ENCODE results near the gene FAM222B.

The FAM222B gene

DNA sequence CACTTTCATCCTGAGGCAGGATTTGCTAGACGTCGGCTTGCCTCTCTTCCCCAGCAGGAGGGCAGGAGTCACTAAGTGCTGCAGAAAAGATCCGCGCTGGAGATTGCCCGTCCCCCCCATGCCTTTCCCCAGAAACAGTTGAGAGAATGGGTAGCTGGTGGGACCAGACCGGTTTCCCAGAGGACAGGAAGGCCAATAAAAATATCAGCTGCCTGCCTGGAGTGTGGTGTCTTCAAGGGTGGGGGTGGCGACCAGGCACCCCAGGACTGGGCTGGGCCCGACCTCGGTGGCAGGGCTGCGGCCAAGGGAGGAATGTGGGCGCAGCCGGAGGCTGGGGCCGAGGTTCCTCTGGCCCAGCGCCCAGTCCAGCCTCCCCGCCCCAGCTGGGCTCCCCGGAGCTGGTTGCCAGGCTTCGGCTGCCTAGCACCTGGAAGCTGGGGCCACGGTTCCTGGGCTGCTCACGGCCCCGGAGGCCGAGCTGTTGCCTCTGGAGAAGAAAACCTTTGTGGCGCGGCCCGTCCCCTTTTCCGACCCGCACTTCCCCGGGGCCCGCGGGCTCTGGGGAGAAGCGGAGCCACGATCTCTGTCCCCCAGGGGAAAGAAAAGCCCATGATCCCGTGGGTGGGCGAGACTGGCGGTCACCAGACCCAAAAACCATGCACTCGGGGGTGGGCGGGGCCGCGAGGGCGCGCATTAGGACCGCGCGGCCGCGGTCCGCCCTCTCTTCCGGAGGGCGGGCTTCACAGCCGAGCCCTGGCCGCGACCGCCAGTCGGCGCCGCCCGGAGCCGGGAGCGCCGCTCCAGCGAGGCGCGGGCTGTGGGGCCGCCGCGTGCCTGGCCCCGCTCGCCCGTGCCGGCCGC, 99.1 kb downstream of the FAM222B start, which contains the start of gene TRAF4:
Gene TRAF4 (plus strand): TSS at position 769 of the 861 bp plus-strand sequence. CDS start 102 bp downstream, outside the sequence.
- Histone ChIP-seq H3K4me3 (peak within 1 kb of the TSS; percentile 73 to 99 (median 94)), H4K20me1 (peaks cover 37 to 50% (median 42%) of the 10 kb centered on the region in 11 experiments), H3K9ac (peak within 1 kb of the TSS; percentile 88 to 98 (median 92)), H3K36me3 (peaks cover 20 to 30% (median 26%) of the 10 kb centered on the region in 11 experiments), H3K27ac (peak within 1 kb of the TSS; percentile 61 to 95 (median 91)), H3K27me3 (no peaks in the 10 kb centered on the region), H3K9me3 (replicated peaks in 1 of 11) (peaks cover 0 to 25% (median 0%) of the 10 kb centered on the region in 11 experiments; a peak in 9 of 22 replicates), H3K4me1 (peaks cover 69 to 82% (median 75%) of the 10 kb centered on the region in 10 experiments), H3K4me2 (peak within 1 kb of the TSS; percentile 92 to 100 (median 98))
- no peak for TF ChIP-seq Cebpa-rat (IDR thresholded peaks at IDR 0.05)

- peaks cover 2 to 12% (median 8%) of the 10 kb centered on the region in 11 experiments; a peak in 18 of 22 replicates for H3K36me3 ChIP-seq
- peak overlapping the region in 8 of 10 experiments; percentile 30 to 99 (median 86); a peak in 14 of 20 replicates for H3K4me3 ChIP-seq
- no peaks in the 10 kb centered on the region for H3K27me3 ChIP-seq
- H3K9me3 ChIP-seq (replicated peaks in 1 of 11): peaks cover 0 to 35% (median 6%) of the 10 kb centered on the region in 11 experiments; a peak in 14 of 22 replicates
- peak overlapping the region; percentile 92 to 100 (median 98) for H3K4me2 ChIP-seq
- H3K9ac ChIP-seq: peak overlapping the region; percentile 2 to 98 (median 92); a peak in 21 of 22 replicates
- H3K4me1 ChIP-seq: peaks cover 71 to 79% (median 79%) of the 10 kb centered on the region in 10 experiments
- H4K20me1 ChIP-seq: peaks cover 19 to 32% (median 24%) of the 10 kb centered on the region in 11 experiments
- peak overlapping the region; percentile 58 to 95 (median 91); a peak in 21 of 22 replicates for H3K27ac ChIP-seq
- TF ChIP-seq Cebpa-rat (IDR thresholded peaks at IDR 0.05): peak in 5 of 11 experiments; percentile 15 to 77 (median 31); a peak in 5 of 22 replicates
Measured at GRCh38 chr17:28741358-28742349, 100.9 kb downstream of the FAM222B start.

GRCh38 chr17:28740406-28741357, 101.9 kb downstream of the FAM222B start:
- Histone ChIP-seq H3K9me3 (replicated peaks in 1 of 11) (peaks cover 0 to 35% (median 6%) of the 10 kb centered on the region in 11 experiments; a peak in 14 of 22 replicates), H3K4me3 (peak overlapping the region in 7 of 10 experiments; percentile 34 to 96 (median 42); a peak in 14 of 20 replicates), H3K27ac (peak overlapping the region in 10 of 11 experiments; percentile 54 to 95 (median 91); a peak in 19 of 22 replicates), H3K9ac (peak overlapping the region in 9 of 11 experiments; percentile 89 to 98 (median 92); a peak in 18 of 22 replicates), H3K27me3 (no peaks in the 10 kb centered on the region), H3K36me3 (peaks cover 0 to 3% (median 0%) of the 10 kb centered on the region in 11 experiments; a peak in 3 of 22 replicates), H3K4me1 (peaks cover 61 to 70% (median 69%) of the 10 kb centered on the region in 10 experiments), H4K20me1 (peaks cover 9 to 23% (median 14%) of the 10 kb centered on the region in 11 experiments), H3K4me2 (peak overlapping the region; percentile 92 to 100 (median 98))
- no peak for TF ChIP-seq Cebpa-rat (IDR thresholded peaks at IDR 0.05)

DNA sequence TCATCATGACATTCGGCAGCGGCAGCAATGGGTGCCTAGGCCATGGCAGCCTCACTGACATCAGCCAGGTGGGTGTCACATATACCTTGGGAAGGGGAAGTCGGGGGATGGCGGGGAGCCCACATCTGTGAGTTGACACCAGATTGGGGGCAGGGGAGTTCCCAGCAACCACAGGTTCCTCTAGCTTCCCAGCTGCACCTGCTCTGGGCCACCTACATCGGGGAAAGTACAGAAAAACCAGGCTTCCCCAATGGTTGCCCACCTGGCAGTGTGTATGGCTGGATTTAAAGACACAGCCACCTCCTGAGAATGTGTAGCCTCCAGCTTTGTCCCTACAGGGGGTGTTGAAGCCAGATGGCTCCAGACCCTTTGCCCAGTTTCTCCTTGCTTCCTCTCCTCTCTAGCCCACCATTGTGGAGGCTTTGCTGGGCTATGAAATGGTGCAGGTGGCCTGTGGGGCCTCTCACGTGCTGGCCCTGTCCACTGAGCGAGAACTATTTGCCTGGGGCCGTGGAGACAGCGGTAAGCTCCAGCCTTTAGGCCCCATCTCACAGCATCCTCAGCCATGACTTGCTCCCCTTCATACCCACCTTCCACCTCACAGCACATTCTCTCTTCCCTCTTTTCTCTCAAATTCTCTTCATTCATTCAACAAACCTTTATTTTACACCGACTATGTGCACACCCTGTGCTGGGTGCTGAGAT, 103.8 kb downstream of the FAM222B start:
- peak overlapping the region in 3 of 10 experiments; percentile 4 to 30 (median 14); a peak in 2 of 20 replicates for H3K4me3 ChIP-seq
- H3K9me3 ChIP-seq (replicated peaks in 1 of 11): peaks cover 0 to 35% (median 6%) of the 10 kb centered on the region in 11 experiments; a peak in 14 of 22 replicates
- H3K4me2 ChIP-seq: peak overlapping the region; percentile 64 to 100 (median 96)
- H3K36me3 ChIP-seq: peaks cover 0 to 15% (median 4%) of the 10 kb centered on the region in 11 experiments; a peak in 7 of 22 replicates
- peaks cover 58 to 81% (median 78%) of the 10 kb centered on the region in 10 experiments for H3K4me1 ChIP-seq
- no peaks in the 10 kb centered on the region for H3K27me3 ChIP-seq
- H3K27ac ChIP-seq: peak overlapping the region in 9 of 11 experiments; percentile 35 to 95 (median 90); a peak in 18 of 22 replicates
- peaks cover 0 to 8% (median 0%) of the 10 kb centered on the region in 11 experiments; a peak in 1 of 22 replicates for H4K20me1 ChIP-seq
- no peak for TF ChIP-seq Cebpa-rat (IDR thresholded peaks at IDR 0.05)
- peak overlapping the region in 8 of 11 experiments; percentile 31 to 72 (median 56); a peak in 13 of 22 replicates for H3K9ac ChIP-seq

- H3K36me3 ChIP-seq: peaks cover 0 to 15% (median 5%) of the 10 kb centered on the region in 11 experiments; a peak in 7 of 22 replicates
- H3K27ac ChIP-seq: peak overlapping the region in 9 of 11 experiments; percentile 35 to 95 (median 90); a peak in 19 of 22 replicates
- H3K4me2 ChIP-seq: peak overlapping the region; percentile 64 to 100 (median 96)
- peaks cover 0 to 3% (median 0%) of the 10 kb centered on the region in 11 experiments; a peak in 1 of 22 replicates for H4K20me1 ChIP-seq
- peak overlapping the region in 4 of 10 experiments; percentile 1 to 30 (median 6); a peak in 6 of 20 replicates for H3K4me3 ChIP-seq
- H3K9me3 ChIP-seq (replicated peaks in 1 of 11): peaks cover 0 to 35% (median 6%) of the 10 kb centered on the region in 11 experiments; a peak in 14 of 22 replicates
- peaks cover 54 to 76% (median 72%) of the 10 kb centered on the region in 10 experiments for H3K4me1 ChIP-seq
- peak overlapping the region in 9 of 11 experiments; percentile 12 to 72 (median 47); a peak in 14 of 22 replicates for H3K9ac ChIP-seq
- H3K27me3 ChIP-seq: no peaks in the 10 kb centered on the region
- no peak for TF ChIP-seq Cebpa-rat (IDR thresholded peaks at IDR 0.05)
Measured at GRCh38 chr17:28737770-28738679, 104.6 kb downstream of the FAM222B start.

Data from BLaER1 treated with 17β-estradiol and CSF1 and Interleukin-3, amounts not matched to agents 10 nM and 100 nM (cell line).